Mucosa of descending colon (tissue), 3 donors: ENCODE measurements around the gene SUB1. TPM values are rescaled to one million over a fixed set of nuclear protein-coding genes. Genes with fewer than 3 reads are reported as not detected.

Experiments used
- ATAC-seq: fragments of 200-7000 bp; cut with Tn5 transposase; one replicate; pipeline ENCODE4 v1.9.1; 2020; ENCODE audit warnings: mild to moderate bottlenecking, moderate library complexity
- DNase-seq, 3 donors: peaks; one replicate each; pipeline ENCODE4 v3.0.0-alpha.2; 2020
- H3K36me3 ChIP-seq: fragments of 200-600 bp; one replicate; pipeline ENCODE4 v1.8.0; 2021; ENCODE audit warnings: low read depth, mild to moderate bottlenecking
- H3K4me1 ChIP-seq: fragments of 200-600 bp; one replicate; pipeline ENCODE4 v1.8.0; 2021; ENCODE audit warnings: low read depth, mild to moderate bottlenecking
- H3K4me3 ChIP-seq: fragments of 200-600 bp; one replicate; pipeline ENCODE4 v1.8.0; 2021; ENCODE audit warnings: mild to moderate bottlenecking
- H3K9me3 ChIP-seq: fragments of 200-600 bp; one replicate; pipeline ENCODE4 v1.8.0; 2021; ENCODE audit warnings: mild to moderate bottlenecking
- CTCF ChIP-seq: fragments of 200-600 bp; IDR thresholded peaks from one replicate; pipeline ENCODE4 v1.8.0; 2022; ENCODE audit warnings: antibody characterized with exemption, mild to moderate bottlenecking
- intact Hi-C, 2 donors: fragments of 100-400 bp; cut with DNase I in 1 of 2; cut with micrococcal nuclease in 1 of 2; formaldehyde crosslinking; loops; one replicate each; pipeline versions ENCODE4 v1.11.0 to v1.11.1; 2022; cut with DNase I, micrococcal nuclease
- total RNA-seq, 3 donors: library from RNA; stranded (reverse); fragmentation: NEBNext Ultra II Directional in 2 of 3; extraction: Animal tissue kit (Norgen Biotek cat#: 25700) in 2 of 3; gene quantifications; one replicate each; pipeline versions ENCODE4 v1.2.1 to v1.2.4, GENCODE V29; 2021 to 2023
- donor health status: DM: no; HTN: no; CAD: no; lungs with moderate emphysema.
- donor health status: DM: no; HTN: no; CAD: no.
- donor health status: DM: no; HTN: yes; CAD: no.

SUB1 gene
- total RNA-seq, 3 donors from 2014 or later, result 134 to 174 (median 156) TPM

GRCh38 chr5:32541241-32541640, 44.1 kb upstream of the SUB1 start:
- Histone ChIP-seq H3K36me3 (no peaks in the 10 kb centered on the region), H3K9me3 (no peaks in the 10 kb centered on the region), H3K4me3 (no peak overlapping the region), H3K4me1 (no peaks in the 10 kb centered on the region)
- no peak for DNase-seq
- ATAC-seq, result no peak
- TF ChIP-seq CTCF, result no peak
- intact Hi-C loops, result no loop called here

GRCh38 chr5:32542216-32543059, 42.9 kb upstream of the SUB1 start:
- Histone ChIP-seq H3K4me3 (no peak overlapping the region), H3K4me1 (no peaks in the 10 kb centered on the region), H3K9me3 (no peaks in the 10 kb centered on the region), H3K36me3 (no peaks in the 10 kb centered on the region)
- intact Hi-C loops, result no loop called here
- DNase-seq (no peak), ATAC-seq (no peak)
- no peak for TF ChIP-seq CTCF

DNA sequence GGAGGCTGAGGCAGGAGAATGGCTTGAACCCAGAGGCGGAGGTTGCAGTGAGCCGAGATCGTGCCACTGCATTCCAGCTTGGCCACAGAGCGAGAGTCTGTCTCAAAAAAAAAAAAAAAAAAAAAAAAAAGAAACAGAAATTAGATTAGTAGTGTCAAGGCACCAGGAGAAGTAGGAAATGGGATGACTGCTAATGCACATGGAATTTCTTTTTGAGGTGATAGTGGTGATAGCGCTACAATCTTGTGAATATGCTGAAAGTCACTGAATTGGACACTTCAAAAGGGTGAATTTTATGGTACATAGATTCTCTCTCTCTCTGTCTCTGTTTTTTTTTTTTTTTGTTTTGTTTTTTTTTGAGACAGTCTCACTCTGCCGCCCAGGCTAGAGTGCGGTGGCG, 42.1 kb upstream of the SUB1 start:
- no peaks in the 10 kb centered on the region for H3K9me3 ChIP-seq
- no peak for TF ChIP-seq CTCF
- intact Hi-C loops, result no loop called here
- ATAC-seq, result no peak
- no peak overlapping the region for H3K4me3 ChIP-seq
- H3K36me3 ChIP-seq, result no peaks in the 10 kb centered on the region
- no peak for DNase-seq
- no peaks in the 10 kb centered on the region for H3K4me1 ChIP-seq

DNA sequence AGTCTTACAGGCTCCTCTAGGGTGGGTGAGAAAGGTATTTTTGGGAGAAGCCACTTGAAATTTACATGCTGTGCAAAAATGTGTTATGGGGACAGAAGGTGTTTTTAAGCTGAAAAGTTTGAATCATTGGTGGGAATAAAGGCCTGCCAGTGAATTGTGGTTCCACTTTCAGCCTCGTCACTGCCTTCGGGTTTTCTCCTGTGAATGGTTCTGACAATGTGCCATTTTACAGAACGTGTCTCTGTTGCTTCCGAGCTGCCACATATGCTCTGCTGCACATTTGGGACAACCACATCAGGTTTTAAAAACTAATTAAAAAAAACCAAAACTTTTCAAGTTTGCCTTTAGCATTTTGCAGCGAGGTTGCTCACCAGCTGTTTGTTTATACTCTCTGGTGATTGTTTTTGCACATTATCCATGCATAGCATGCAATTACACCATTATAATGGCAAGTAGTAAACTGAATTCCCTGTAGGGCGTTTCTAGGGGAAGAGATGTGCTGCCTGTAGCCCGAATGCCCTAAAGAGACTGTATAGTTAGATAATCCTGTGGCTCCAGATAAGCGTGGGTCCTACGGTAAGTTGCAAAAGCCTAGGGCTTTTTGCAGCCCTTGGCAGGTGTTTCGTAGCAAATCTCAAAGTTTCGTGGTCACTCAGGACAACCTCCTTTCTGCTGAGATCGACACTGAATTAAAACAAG, 40.1 kb upstream of the SUB1 start:
- DNase-seq (no peak), ATAC-seq (no peak)
- TF ChIP-seq CTCF, result no peak
- H3K4me1 ChIP-seq, result no peaks in the 10 kb centered on the region
- no peaks in the 10 kb centered on the region for H3K36me3 ChIP-seq
- no peaks in the 10 kb centered on the region for H3K9me3 ChIP-seq
- no peak overlapping the region for H3K4me3 ChIP-seq
- intact Hi-C loops, result no loop called here

DNA sequence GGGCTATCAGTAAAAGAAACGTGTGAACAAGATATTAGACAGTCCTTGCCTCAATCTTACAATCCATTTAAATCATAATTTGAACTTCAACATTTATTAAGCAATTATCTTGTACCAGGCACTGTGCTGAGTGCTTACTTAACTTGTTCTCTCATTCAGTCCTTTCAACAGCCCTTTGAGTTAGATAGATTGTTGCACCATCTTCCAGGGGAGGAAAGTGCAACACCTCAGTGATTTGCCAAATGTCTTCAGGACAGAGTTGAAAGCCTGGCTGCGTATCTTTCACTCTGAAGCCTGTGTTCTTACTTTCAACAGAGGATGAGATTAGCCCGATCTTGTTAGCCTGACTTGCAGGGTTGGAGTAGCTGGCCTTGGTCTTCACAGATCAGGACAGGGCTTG, 34.2 kb upstream of the SUB1 start:
- Histone ChIP-seq H3K4me3 (no peak overlapping the region), H3K9me3 (peaks cover 4% of the 10 kb centered on the region), H3K36me3 (no peaks in the 10 kb centered on the region), H3K4me1 (no peaks in the 10 kb centered on the region)
- no peak for ATAC-seq
- TF ChIP-seq CTCF, result no peak
- DNase-seq, result no peak
- intact Hi-C loops, result no loop called here
